Smooth muscle cell (in vitro differentiated cells): ENCODE data around the gene SLC22A5. TPM values are rescaled to one million over a fixed set of nuclear protein-coding genes. Genes with fewer than 3 reads are reported as not detected.

ENCODE experiments used
- DNase-seq: peaks from one replicate; lab custom pipeline; 2025; ENCODE audit not compliant: unreplicated experiment; lab: John Stamatoyannopoulos, UW
- H2AFZ ChIP-seq: fragments of 200-600 bp; sonication (generic); 2 replicates; pipeline ENCODE4 v1.6.0; 2016; ENCODE audit warnings: antibody characterized with exemption, low read depth, mild to moderate bottlenecking
- H3F3A ChIP-seq: fragments of 200-600 bp; sonication (generic); 2 replicates; pipeline ENCODE4 v1.6.0; 2017; ENCODE audit warnings: antibody characterized with exemption, low read depth
- H3K27ac ChIP-seq: fragments of 200-600 bp; sonication (generic); 2 replicates; pipeline ENCODE4 v1.5.1; 2016; ENCODE audit warnings: low read depth, mild to moderate bottlenecking
- H3K27me3 ChIP-seq: fragments of 200-600 bp; sonication (generic); 2 replicates; pipeline ENCODE4 v1.6.1; 2016; ENCODE audit warnings: low read depth, mild to moderate bottlenecking
- H3K36me3 ChIP-seq: fragments of 200-600 bp; sonication (generic); 2 replicates; pipeline ENCODE4 v1.5.1; 2016; ENCODE audit warnings: low read depth
- H3K4me1 ChIP-seq: fragments of 200-600 bp; sonication (generic); 2 replicates; pipeline ENCODE4 v1.5.1; 2016; ENCODE audit warnings: low read depth
- H3K4me2 ChIP-seq: fragments of 200-600 bp; sonication (generic); 2 replicates; pipeline ENCODE4 v1.6.0; 2016; ENCODE audit warnings: mild to moderate bottlenecking
- H3K4me3 ChIP-seq: fragments of 200-600 bp; sonication (generic); 2 replicates; pipeline ENCODE4 v1.5.1; 2016; ENCODE audit warnings: mild to moderate bottlenecking
- H3K79me2 ChIP-seq: fragments of 200-600 bp; sonication (generic); 2 replicates; pipeline ENCODE4 v1.6.0; 2016; ENCODE audit warnings: low read depth, mild to moderate bottlenecking
- H3K9ac ChIP-seq: fragments of 200-600 bp; sonication (generic); 2 replicates; pipeline ENCODE4 v1.6.0; 2016; ENCODE audit warnings: low read depth
- H3K9me3 ChIP-seq: fragments of 200-600 bp; sonication (generic); replicated peaks from 2 replicates; pipeline ENCODE4 v1.5.1; 2016; ENCODE audit warnings: low read depth
- H4K20me1 ChIP-seq: fragments of 200-600 bp; sonication (generic); 2 replicates; pipeline ENCODE4 v1.6.0; 2016; ENCODE audit warnings: low read depth
- WGBS: methylation state at CpG from one replicate; pipeline ENCODE4 v1.1.7; 2016; ENCODE audit warnings: low lambda C conversion rate; 5-methylcytosine and 5-hydroxymethylcytosine counted together
- polyA plus RNA-seq: library from polyadenylated mRNA; unstranded; fragments of >200 nt; fragmentation: Nextera tagmentation; extraction: Ambion mirVana; gene quantifications from 2 replicates; pipeline ENCODE4 v1.2.1, GENCODE V29; 2016
- total RNA-seq: library from RNA; depleted of rRNA; stranded (reverse); fragments of >200 nt; gene quantifications from 2 replicates; pipeline ENCODE4 v1.2.3, GENCODE V29; 2014
- TF ChIP-seq, protein P1 (sequence below): fragments of 200-600 bp; sonication (generic); IDR thresholded peaks from 2 replicates; pipeline ENCODE4 v1.5.1; 2017; ENCODE audit warnings: borderline replicate concordance, mild to moderate bottlenecking, antibody characterized with exemption; ENCODE audit not compliant: insufficient read depth, poor library complexity, severe bottlenecking

SLC22A5 gene
- total and polyA plus RNA-seq, 2 experiments from 2014 or later = 1.5 to 4.6 TPM

DNA sequence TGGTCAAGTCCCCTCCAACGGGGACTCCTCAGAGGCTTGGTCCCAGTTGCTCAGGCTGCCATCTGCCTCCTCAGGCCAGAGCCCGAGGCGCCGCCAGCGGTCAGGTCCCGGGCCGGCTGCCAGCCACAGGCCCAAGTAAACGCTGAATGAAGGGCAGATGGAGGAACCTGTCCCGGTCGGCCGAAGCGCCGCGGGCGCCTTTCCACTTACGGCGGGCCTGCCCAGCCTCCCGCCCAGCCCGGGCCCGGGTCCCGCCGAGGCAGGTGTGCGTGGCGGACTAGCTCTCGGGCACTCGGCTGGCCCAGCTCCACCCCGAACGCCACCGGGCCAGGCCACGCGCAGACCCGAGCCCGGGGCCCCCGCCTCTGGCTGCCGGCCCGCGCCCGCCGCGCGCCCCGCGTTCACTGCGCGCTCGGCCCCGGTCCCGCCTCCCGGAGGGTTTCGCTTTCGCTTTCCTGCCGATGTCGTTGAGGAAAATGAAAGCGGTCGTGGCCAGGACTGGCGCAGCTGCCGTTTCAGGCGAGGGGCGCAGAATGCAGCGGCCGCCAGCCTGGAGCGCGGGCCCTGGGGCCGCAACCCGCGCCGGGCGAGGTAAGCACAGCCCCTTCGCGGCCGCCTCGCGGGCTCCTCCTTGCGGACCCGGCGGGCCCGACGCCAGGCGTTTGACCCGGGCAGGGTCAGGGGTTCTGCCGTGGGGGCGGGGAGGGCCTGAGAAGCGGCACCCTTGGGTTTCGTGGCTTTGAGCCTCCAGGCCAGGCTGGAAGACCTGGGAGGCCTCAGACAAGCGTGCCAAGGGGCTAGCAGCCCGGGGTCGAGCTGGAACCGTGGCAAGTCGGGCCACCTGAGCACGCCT lies 41.2 kb downstream of the SLC22A5 start:
- peak; percentile 76 for DNase-seq
- 2% methylated on average over 52 of the region's 90 CpGs for WGBS
- H3K9ac ChIP-seq = peak overlapping the region; percentile 59
- H3K9me3 ChIP-seq = no peaks in the 10 kb centered on the region
- H3K4me1 ChIP-seq = peaks cover 4% of the 10 kb centered on the region
- no peaks in the 10 kb centered on the region for H3K79me2 ChIP-seq
- peak overlapping the region; percentile 80 for H3K4me3 ChIP-seq
- peak overlapping the region; percentile 17 for H3K27ac ChIP-seq
- TF ChIP-seq, protein P1, sequence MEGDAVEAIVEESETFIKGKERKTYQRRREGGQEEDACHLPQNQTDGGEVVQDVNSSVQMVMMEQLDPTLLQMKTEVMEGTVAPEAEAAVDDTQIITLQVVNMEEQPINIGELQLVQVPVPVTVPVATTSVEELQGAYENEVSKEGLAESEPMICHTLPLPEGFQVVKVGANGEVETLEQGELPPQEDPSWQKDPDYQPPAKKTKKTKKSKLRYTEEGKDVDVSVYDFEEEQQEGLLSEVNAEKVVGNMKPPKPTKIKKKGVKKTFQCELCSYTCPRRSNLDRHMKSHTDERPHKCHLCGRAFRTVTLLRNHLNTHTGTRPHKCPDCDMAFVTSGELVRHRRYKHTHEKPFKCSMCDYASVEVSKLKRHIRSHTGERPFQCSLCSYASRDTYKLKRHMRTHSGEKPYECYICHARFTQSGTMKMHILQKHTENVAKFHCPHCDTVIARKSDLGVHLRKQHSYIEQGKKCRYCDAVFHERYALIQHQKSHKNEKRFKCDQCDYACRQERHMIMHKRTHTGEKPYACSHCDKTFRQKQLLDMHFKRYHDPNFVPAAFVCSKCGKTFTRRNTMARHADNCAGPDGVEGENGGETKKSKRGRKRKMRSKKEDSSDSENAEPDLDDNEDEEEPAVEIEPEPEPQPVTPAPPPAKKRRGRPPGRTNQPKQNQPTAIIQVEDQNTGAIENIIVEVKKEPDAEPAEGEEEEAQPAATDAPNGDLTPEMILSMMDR = peak; percentile 86
- no peaks in the 10 kb centered on the region for H3K36me3 ChIP-seq
- H3K4me2 ChIP-seq = peak overlapping the region; percentile 87
- no peaks in the 10 kb centered on the region for H4K20me1 ChIP-seq
- no peaks in the 10 kb centered on the region for H3F3A ChIP-seq
- H2AFZ ChIP-seq = peak overlapping the region; percentile 92
- peaks cover 3% of the 10 kb centered on the region for H3K27me3 ChIP-seq

DNA sequence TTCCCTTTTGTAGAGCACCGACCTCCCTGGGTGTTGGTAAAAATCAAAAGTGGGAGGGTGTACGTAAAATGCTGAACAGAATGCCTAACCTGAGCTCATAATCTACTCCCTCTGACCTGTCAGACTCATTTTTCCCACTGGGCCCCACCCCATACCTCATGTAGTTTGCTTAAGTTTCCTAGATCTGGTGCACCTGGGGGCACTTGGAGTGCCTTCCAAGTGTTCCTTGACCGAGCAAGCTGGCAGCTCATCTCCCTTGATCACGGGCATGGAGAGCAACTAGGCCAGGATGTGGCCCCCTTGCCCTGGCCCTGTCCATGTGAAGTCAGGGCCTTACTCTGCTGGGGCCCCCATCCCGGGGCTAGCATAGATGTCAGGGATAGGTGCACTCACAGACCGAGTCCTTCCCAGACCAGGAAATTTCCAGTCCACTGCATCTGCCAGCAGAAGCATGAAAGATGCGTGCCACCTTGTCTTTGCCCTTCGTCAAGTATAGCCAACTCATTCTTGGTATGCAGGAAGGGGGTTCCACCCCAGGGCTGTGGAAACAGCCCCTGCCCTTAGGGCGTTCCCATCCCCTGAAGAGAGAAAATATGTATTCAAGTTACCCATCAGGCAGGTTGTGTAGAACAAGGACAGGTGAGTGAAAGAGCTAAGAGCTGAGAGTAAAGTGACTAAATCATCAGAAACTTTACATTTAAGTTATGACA lies 41.9 kb downstream of the SLC22A5 start:
- no peaks in the 10 kb centered on the region for H3K9me3 ChIP-seq
- no peaks in the 10 kb centered on the region for H3F3A ChIP-seq
- peaks cover 4% of the 10 kb centered on the region for H3K4me1 ChIP-seq
- H3K9ac ChIP-seq = peak overlapping the region; percentile 59
- no peak for DNase-seq
- WGBS = 79% methylated on average over 9 of the region's 9 CpGs
- H3K36me3 ChIP-seq = no peaks in the 10 kb centered on the region
- peak overlapping the region; percentile 80 for H3K4me3 ChIP-seq
- no peaks in the 10 kb centered on the region for H3K79me2 ChIP-seq
- TF ChIP-seq, protein P1 = no peak
- H3K27ac ChIP-seq = peak overlapping the region; percentile 7
- peak overlapping the region; percentile 90 for H2AFZ ChIP-seq
- H3K4me2 ChIP-seq = peak overlapping the region; percentile 87
- no peaks in the 10 kb centered on the region for H4K20me1 ChIP-seq
- no peaks in the 10 kb centered on the region for H3K27me3 ChIP-seq

DNA sequence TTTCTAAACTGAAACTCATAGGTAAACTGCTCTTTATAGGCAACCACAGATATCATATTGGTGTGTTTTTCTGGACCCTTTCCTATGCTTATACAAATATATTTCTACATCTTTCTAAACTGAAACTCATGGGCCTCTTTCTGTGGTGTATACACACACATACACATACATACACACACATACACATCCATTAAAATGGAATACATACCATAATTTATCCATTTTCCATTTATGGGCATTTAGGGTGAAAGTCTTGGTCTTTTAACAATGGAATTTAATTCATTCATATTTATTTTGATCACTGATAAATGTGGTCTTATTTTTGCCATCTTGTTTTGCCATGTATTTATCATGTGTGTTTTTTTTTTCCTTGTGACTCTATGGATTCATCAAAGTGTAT lies 44.1 kb downstream of the SLC22A5 start:
- Histone ChIP-seq H3K4me2 (no peak overlapping the region), H3K36me3 (no peaks in the 10 kb centered on the region), H3K9me3 (no peaks in the 10 kb centered on the region), H4K20me1 (no peaks in the 10 kb centered on the region), H3K27me3 (no peaks in the 10 kb centered on the region), H3K9ac (no peak overlapping the region), H3K27ac (no peak overlapping the region), H3K79me2 (no peaks in the 10 kb centered on the region), H3F3A (no peaks in the 10 kb centered on the region), H3K4me1 (peaks cover 4% of the 10 kb centered on the region), H2AFZ (no peak overlapping the region), H3K4me3 (no peak overlapping the region)
- DNase-seq = no peak
- TF ChIP-seq, protein P1 = no peak
